Mesendoderm (in vitro differentiated cells): ENCODE data around the gene CEMIP.

Source experiments
- DNase-seq: peaks from one replicate; pipeline ENCODE4 v3.0.0; 2013
- H2AK5ac ChIP-seq: 2 replicates; pipeline ENCODE4 v1.6.1; 2013; ENCODE audit warnings: low read length, inconsistent platforms
- H2BK120ac ChIP-seq: 2 replicates; pipeline ENCODE4 v1.6.1; 2013; ENCODE audit warnings: low read depth, mild to moderate bottlenecking, low read length, moderate library complexity, mixed read lengths
- H2BK15ac ChIP-seq: replicated peaks from 2 replicates; pipeline ENCODE4 v1.6.1; 2013; ENCODE audit warnings: low read depth, mild to moderate bottlenecking, moderate library complexity
- H2BK5ac ChIP-seq: 2 replicates; pipeline ENCODE4 v1.6.1; 2013; ENCODE audit warnings: low read length, inconsistent platforms
- H3K18ac ChIP-seq: 2 replicates; pipeline ENCODE4 v1.6.1; 2013; ENCODE audit warnings: mild to moderate bottlenecking, low read length, mixed read lengths
- H3K23ac ChIP-seq: one replicate; pipeline ENCODE4 v1.6.1; 2013; ENCODE audit warnings: low read length
- H3K27ac ChIP-seq: 2 replicates; pipeline ENCODE4 v1.5.1; 2013; ENCODE audit warnings: low read depth, mild to moderate bottlenecking, inconsistent platforms, low read length, moderate library complexity
- H3K27me3 ChIP-seq: 2 replicates; pipeline ENCODE4 v1.6.1; 2013; ENCODE audit warnings: low read length, control low read depth, mild to moderate bottlenecking, inconsistent platforms; ENCODE audit not compliant: insufficient read depth, poor library complexity
- H3K36me3 ChIP-seq: 2 replicates; pipeline ENCODE4 v1.6.1; 2013; ENCODE audit warnings: low read length, inconsistent platforms; ENCODE audit not compliant: control insufficient read depth, insufficient read depth
- H3K4ac ChIP-seq: one replicate; pipeline ENCODE4 v1.6.1; 2013; ENCODE audit warnings: low read depth, mild to moderate bottlenecking, low read length, moderate library complexity
- H3K4me1 ChIP-seq: 2 replicates; pipeline ENCODE4 v1.6.1; 2013; ENCODE audit warnings: low read depth, low read length, inconsistent platforms; ENCODE audit not compliant: control insufficient read depth
- H3K4me2 ChIP-seq: 2 replicates; pipeline ENCODE4 v1.6.1; 2013; ENCODE audit warnings: low read length
- H3K4me3 ChIP-seq: 2 replicates; pipeline ENCODE4 v1.5.1; 2013; ENCODE audit warnings: mild to moderate bottlenecking, low read length
- H3K56ac ChIP-seq: one replicate; pipeline ENCODE4 v1.6.1; 2013; ENCODE audit warnings: low read length
- H3K79me1 ChIP-seq: 2 replicates; pipeline ENCODE4 v1.6.1; 2013; ENCODE audit warnings: low read length, inconsistent platforms
- H3K79me2 ChIP-seq: 2 replicates; pipeline ENCODE4 v1.6.1; 2013; ENCODE audit warnings: mild to moderate bottlenecking, low read length; ENCODE audit not compliant: control insufficient read depth, insufficient read depth
- H3K9ac ChIP-seq: 2 replicates; pipeline ENCODE4 v1.6.1; 2013; ENCODE audit warnings: low read length, inconsistent platforms
- H4K5ac ChIP-seq: one replicate; pipeline ENCODE4 v1.6.1; 2013; ENCODE audit warnings: low read length
- H4K8ac ChIP-seq: one replicate; pipeline ENCODE4 v1.6.1; 2013; ENCODE audit warnings: low read depth, mild to moderate bottlenecking, control low read depth, low read length, moderate library complexity
- WGBS: extraction: QIAGEN DNeasy Blood & Tissue Kit; methylation state at CpG from one replicate; pipeline ENCODE4 v1.1.7; 2013; ENCODE audit warnings: low lambda C conversion rate, missing lambda C conversion rate; ENCODE audit not compliant: insufficient coverage; ENCODE audit errors: extremely low coverage; 5-methylcytosine and 5-hydroxymethylcytosine counted together

Gene CEMIP

GRCh38 chr15:80861731-80862170, 82.6 kb downstream of the CEMIP start:
- H3K79me2 ChIP-seq: no peaks in the 10 kb centered on the region
- no peak overlapping the region for H2BK120ac ChIP-seq
- H2AK5ac ChIP-seq: no peak overlapping the region
- WGBS: no CpG with 5 or more reads among the region's 5 CpGs
- no peaks in the 10 kb centered on the region for H3K27me3 ChIP-seq
- H3K4me1 ChIP-seq: no peaks in the 10 kb centered on the region
- no peaks in the 10 kb centered on the region for H3K36me3 ChIP-seq
- no peak overlapping the region for H2BK5ac ChIP-seq
- no peak overlapping the region for H3K4me3 ChIP-seq
- H3K27ac ChIP-seq: no peak overlapping the region
- no peak overlapping the region for H3K23ac ChIP-seq
- H3K18ac ChIP-seq: no peak overlapping the region
- H3K56ac ChIP-seq: no peak overlapping the region
- no peak overlapping the region for H2BK15ac ChIP-seq
- no peaks in the 10 kb centered on the region for H3K79me1 ChIP-seq
- no peak overlapping the region for H4K8ac ChIP-seq
- no peak overlapping the region for H3K4ac ChIP-seq
- DNase-seq: no peak
- H3K4me2 ChIP-seq: no peak overlapping the region
- H4K5ac ChIP-seq: no peak overlapping the region
- no peak overlapping the region for H3K9ac ChIP-seq

GRCh38 chr15:80864666-80865065, 85.5 kb downstream of the CEMIP start:
- no peak overlapping the region for H3K18ac ChIP-seq
- H3K79me1 ChIP-seq: no peaks in the 10 kb centered on the region
- no peak overlapping the region for H2BK5ac ChIP-seq
- no peak overlapping the region for H4K8ac ChIP-seq
- DNase-seq: no peak
- no CpG with 5 or more reads among the region's 4 CpGs for WGBS
- H3K56ac ChIP-seq: no peak overlapping the region
- no peak overlapping the region for H3K9ac ChIP-seq
- H4K5ac ChIP-seq: no peak overlapping the region
- H3K4me2 ChIP-seq: no peak overlapping the region
- no peak overlapping the region for H3K4ac ChIP-seq
- no peaks in the 10 kb centered on the region for H3K36me3 ChIP-seq
- no peaks in the 10 kb centered on the region for H3K27me3 ChIP-seq
- no peak overlapping the region for H3K4me3 ChIP-seq
- no peak overlapping the region for H2BK15ac ChIP-seq
- H3K23ac ChIP-seq: no peak overlapping the region
- H3K27ac ChIP-seq: no peak overlapping the region
- H3K79me2 ChIP-seq: no peaks in the 10 kb centered on the region
- no peak overlapping the region for H2AK5ac ChIP-seq
- no peaks in the 10 kb centered on the region for H3K4me1 ChIP-seq
- H2BK120ac ChIP-seq: no peak overlapping the region

- Histone ChIP-seq H3K79me2 (no peaks in the 10 kb centered on the region), H3K36me3 (no peaks in the 10 kb centered on the region), H2AK5ac (no peak overlapping the region), H4K5ac (no peak overlapping the region), H2BK15ac (no peak overlapping the region), H3K4me1 (no peaks in the 10 kb centered on the region), H2BK5ac (no peak overlapping the region), H3K56ac (no peak overlapping the region), H3K4ac (no peak overlapping the region), H3K23ac (no peak overlapping the region), H4K8ac (no peak overlapping the region), H2BK120ac (no peak overlapping the region), H3K4me2 (no peak overlapping the region), H3K79me1 (no peaks in the 10 kb centered on the region), H3K4me3 (no peak overlapping the region), H3K18ac (no peak overlapping the region), H3K9ac (no peak overlapping the region), H3K27me3 (no peaks in the 10 kb centered on the region), H3K27ac (no peak overlapping the region)
- no CpG with 5 or more reads among the region's 2 CpGs for WGBS
- no peak for DNase-seq
Measured at GRCh38 chr15:80866936-80867335, 87.8 kb downstream of the CEMIP start.

- Histone ChIP-seq H3K4me2 (no peak overlapping the region), H3K18ac (no peak overlapping the region), H3K27me3 (no peaks in the 10 kb centered on the region), H3K23ac (no peak overlapping the region), H3K79me2 (no peaks in the 10 kb centered on the region), H2BK120ac (no peak overlapping the region), H2BK5ac (no peak overlapping the region), H3K4ac (no peak overlapping the region), H3K27ac (no peak overlapping the region), H4K5ac (no peak overlapping the region), H3K9ac (no peak overlapping the region), H2AK5ac (no peak overlapping the region), H3K4me1 (no peaks in the 10 kb centered on the region), H2BK15ac (no peak overlapping the region), H3K56ac (no peak overlapping the region), H3K79me1 (no peaks in the 10 kb centered on the region), H3K4me3 (no peak overlapping the region), H3K36me3 (no peaks in the 10 kb centered on the region), H4K8ac (no peak overlapping the region)
- no peak for DNase-seq
- no CpG with 5 or more reads among the region's 8 CpGs for WGBS
Measured at GRCh38 chr15:80870366-80870765, 91.2 kb downstream of the CEMIP start.

GRCh38 chr15:80870893-80871292, 91.7 kb downstream of the CEMIP start:
- H4K5ac ChIP-seq: no peak overlapping the region
- H2BK15ac ChIP-seq: no peak overlapping the region
- DNase-seq: no peak
- no peak overlapping the region for H3K4ac ChIP-seq
- no peak overlapping the region for H2BK120ac ChIP-seq
- H3K79me1 ChIP-seq: no peaks in the 10 kb centered on the region
- H3K9ac ChIP-seq: no peak overlapping the region
- no peak overlapping the region for H3K27ac ChIP-seq
- H2AK5ac ChIP-seq: no peak overlapping the region
- no peak overlapping the region for H3K4me3 ChIP-seq
- H3K79me2 ChIP-seq: no peaks in the 10 kb centered on the region
- no peak overlapping the region for H3K56ac ChIP-seq
- no peak overlapping the region for H3K18ac ChIP-seq
- H3K36me3 ChIP-seq: no peaks in the 10 kb centered on the region
- H3K4me2 ChIP-seq: no peak overlapping the region
- no peaks in the 10 kb centered on the region for H3K27me3 ChIP-seq
- no CpG with 5 or more reads among the region's 5 CpGs for WGBS
- H2BK5ac ChIP-seq: no peak overlapping the region
- H3K23ac ChIP-seq: no peak overlapping the region
- H3K4me1 ChIP-seq: no peaks in the 10 kb centered on the region
- H4K8ac ChIP-seq: no peak overlapping the region

GRCh38 chr15:80871858-80872257, 92.7 kb downstream of the CEMIP start:
- no peaks in the 10 kb centered on the region for H3K79me2 ChIP-seq
- WGBS: no CpG with 5 or more reads among the region's 12 CpGs
- no peak for DNase-seq
- H3K4ac ChIP-seq: no peak overlapping the region
- H2BK120ac ChIP-seq: no peak overlapping the region
- no peak overlapping the region for H3K4me3 ChIP-seq
- no peaks in the 10 kb centered on the region for H3K4me1 ChIP-seq
- H3K4me2 ChIP-seq: no peak overlapping the region
- H3K23ac ChIP-seq: no peak overlapping the region
- no peak overlapping the region for H4K5ac ChIP-seq
- no peak overlapping the region for H2BK5ac ChIP-seq
- no peak overlapping the region for H3K18ac ChIP-seq
- H3K56ac ChIP-seq: no peak overlapping the region
- H4K8ac ChIP-seq: no peak overlapping the region
- no peaks in the 10 kb centered on the region for H3K79me1 ChIP-seq
- no peak overlapping the region for H3K27ac ChIP-seq
- no peak overlapping the region for H2AK5ac ChIP-seq
- no peaks in the 10 kb centered on the region for H3K27me3 ChIP-seq
- H2BK15ac ChIP-seq: no peak overlapping the region
- no peaks in the 10 kb centered on the region for H3K36me3 ChIP-seq
- H3K9ac ChIP-seq: no peak overlapping the region
